NCI-H1694 (cell line): ENCODE data around the gene NABP2.

Experiments
- DNase-seq: peaks from one replicate; lab custom pipeline; 2025; lab: John Stamatoyannopoulos, UW

The NABP2 gene

DNA sequence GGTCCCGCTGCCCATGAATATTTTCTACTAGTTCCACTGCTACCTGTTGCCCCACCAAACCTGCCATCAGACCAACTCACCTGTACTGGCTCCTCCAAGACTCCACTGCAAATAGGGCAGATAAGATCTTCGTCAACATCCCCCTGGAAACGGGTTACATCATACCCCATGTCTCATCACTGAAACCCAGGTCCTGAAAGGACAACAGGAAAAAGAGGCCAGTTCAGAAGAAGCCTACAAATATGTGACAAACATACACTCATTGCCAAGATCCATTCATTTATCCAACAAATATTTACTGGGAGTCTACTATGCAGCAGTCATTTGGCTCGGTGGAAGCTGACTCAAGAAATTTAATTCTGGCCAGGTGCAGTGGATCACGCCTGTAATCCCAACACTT, 10.3 kb upstream of the NABP2 start:
- DNase-seq: no peak

DNA sequence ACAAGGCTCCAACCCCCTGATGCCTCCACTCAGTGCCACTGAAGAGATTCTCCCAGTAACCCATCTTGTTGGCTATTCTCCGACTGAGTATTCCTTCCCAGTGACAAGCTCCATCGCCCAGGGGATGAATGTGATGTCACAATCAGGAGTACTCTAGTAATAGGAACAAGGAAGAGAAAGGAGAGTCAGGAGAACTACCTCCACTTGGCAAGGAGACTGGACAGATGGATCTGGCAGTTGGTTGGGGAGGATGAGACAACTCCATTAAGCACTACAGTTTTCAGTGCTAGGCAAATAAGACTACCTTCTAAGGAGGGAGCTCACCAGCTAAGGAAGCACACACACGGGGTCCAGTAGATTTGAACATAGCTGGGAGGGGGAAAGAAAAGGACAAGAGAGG, 7.7 kb upstream of the NABP2 start:
- no peak for DNase-seq

DNA sequence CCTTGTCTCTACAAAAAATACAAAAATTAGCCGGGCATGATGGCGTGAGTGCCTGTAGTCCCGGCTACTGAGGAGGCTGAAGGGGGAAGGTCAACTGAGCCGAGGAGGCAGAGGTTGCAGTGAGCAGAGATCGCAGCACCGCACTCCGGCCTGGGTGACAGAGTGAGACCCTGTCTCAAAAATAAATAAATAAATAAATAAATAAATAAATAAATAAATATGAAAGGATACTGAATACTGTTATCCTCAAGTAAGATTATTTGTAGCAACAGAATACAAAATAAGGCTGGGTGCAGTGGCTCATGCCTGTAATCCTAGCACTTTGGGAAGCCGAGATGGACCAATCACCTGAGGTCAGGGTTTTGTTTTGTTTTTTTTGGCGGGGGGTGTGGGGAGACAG, 4.3 kb upstream of the NABP2 start:
- no peak for DNase-seq

DNA sequence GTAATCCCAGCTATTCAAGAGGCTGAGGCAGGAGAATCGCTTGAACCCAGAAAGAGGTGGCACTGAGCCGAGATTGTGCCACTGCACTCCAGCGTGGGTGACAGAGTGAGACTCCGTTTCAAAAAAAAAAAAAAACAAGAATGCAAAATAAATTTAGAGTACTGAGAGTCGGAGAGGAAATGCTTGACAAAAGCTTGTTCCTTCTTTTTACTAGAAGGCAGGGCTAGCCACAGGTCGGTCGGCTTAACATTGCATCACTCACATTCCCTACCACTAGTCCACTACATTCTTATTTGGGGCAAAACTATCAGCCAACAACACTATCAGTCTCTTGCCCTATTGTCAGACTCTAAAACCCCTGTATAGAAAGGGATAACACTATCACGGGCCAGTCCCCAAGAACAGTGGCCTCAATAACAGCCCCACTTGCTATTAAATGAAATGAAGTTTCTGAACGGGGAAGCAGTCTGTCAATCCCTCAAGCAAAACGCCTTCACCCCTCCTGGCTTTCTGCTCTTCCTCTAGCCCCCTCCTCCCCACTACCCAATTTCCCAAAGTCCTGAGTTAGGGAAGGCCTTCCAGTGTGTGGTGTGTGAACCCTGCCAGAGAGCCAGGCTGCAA, 3.4 kb upstream of the NABP2 start:
- no peak for DNase-seq

DNA sequence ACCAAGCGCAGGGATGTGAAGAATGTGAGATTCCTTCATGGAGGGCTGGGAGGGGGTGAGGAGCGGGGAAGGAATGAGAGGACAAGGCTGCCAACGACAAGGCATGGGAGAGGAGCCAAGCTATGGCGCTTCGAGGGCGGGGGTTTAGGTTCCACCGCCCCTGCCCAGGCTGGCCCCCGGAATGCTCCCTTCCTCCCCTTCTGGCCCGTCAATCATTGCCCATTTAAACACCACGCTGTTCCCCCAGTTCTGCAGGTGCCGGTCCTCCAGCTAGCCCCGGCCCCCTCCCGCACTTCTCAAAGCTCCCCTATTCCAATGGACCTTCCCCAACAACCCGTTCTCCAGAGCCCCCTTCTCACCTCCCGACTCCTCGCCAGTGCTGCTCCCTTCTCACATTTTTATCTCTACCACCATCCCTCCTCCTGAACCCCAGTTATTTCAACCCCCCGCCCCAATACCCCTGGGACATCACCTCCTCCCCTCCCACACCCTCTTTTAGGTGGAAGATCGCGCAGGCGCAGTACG, 2.8 kb upstream of the NABP2 start:
- DNase-seq: peak; percentile 46

DNA sequence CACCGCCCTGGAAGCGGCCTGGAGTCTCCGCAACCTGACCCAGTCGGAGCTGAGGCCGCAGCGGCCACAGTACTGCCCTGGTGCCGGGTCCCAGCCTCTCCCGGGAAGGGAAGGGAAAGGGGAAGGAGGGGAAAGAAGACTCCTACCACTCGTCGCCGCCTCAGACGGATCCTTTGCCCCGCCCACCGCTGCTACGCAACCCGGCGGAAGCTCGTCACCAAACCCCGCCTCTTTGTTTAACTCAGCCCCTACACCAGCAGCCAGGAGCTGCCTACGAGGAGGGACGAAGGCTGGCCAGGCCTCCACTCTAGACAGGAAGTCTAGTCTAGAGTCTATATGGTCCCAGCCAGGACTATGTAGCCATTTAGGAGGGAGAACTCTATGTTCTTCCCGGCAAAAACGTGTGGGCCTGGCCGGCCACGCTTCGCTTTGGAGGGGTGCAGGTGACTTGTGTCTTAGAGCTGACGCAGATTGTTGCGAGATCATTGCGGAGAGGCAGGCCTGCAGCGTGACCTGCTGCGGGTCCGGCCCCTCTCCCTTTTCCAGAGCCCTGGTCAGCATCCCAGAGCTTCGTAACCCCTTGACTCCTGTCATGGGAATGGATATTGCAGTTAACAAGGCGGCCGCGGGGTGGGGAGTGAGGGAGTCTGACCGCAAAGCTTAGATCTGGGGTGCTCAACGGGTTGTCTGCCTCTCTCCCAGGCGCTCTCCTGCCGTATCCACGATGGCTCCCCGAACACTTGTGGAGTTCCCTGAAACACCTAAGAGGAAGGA, 2.2 kb upstream of the NABP2 start, which contains the start of gene RNF41:
RNF41 (minus strand) TSS at position 166 of the 774 bp plus-strand sequence. CDS start 7,875 bp downstream, outside the sequence.
- DNase-seq: peak; percentile 78

DNA sequence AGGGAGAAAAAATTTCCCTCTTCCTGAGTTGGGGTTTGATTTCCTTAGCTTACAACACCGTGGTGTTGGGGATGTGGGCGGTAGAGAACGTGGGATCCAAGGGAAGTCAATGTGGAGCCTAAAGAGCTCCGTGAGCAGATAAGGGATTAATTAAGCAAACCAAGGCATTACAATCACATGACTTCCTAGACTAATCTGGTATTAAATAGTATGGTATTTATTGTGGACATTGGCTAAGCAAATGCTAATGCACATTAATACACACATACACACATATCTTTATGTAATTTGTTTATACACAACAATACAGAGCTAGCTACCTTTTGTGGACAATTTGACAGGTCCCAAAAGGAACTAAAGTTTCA, 1.6 kb upstream of the NABP2 start:
- DNase-seq: no peak

DNA sequence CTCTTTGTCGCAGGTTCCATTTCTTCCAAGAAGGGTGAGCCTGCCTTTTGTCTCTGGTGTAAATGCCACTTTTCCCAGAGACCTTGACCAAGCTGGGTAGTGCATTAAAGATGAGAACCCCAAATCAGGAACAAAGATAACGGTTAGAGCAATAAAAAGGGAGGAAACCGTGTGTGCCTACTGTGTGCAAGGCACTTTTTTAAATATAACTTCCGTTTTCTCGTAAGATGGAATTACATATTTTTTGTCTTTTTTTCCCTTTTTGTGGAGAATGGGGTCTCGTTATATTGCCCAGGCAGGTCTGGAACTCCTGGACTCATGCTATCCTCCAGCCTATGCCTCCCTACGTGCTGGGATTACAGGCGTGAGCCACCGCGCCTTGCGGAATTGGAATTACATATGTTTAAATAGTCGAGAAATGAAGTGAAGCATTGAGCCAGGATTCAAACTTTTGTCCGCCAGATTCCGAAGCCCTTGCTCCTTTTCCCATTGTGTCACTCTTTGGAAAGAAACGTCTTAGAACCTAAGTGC, 506 bp upstream of the NABP2 start:
- no peak for DNase-seq

DNA sequence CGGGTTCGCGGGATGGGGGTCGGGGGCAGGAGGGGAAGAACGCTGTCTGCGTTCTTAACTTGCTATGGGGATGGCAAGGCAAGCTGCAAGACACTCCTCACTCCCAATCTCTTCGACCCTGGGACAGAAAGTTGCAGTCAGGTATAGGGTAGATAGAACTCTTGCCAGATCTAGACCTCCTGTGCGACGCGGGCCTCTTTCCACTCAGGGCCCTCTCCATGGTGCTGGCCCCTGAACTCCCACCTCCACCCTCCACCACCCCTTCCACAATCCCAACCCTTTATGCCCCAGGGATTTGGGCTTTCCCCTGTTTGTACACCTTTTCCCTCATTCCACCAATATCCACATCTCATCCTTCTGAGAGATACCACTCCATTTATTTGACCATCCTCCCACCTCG, 812 bp downstream of the NABP2 start:
- DNase-seq: no peak

DNA sequence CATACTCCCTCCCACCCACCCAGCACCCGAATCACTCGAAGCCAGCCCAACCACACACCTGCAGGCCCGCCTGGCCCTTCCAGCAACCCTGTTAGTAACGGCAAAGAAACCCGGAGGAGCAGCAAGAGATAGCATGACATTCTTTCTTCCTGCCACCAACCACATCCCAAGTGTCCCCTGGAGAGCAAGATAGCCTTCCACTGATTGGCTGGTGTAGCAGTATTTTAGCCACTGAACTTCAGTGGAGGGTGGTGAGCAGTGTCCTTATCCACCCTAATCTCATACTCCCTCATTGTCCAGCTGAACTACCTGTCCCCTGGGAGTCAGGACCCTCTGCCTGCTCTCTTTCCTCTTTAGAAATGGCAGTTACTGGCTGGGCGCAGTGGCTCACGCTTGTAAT, 4.9 kb downstream of the NABP2 start:
- no peak for DNase-seq

DNA sequence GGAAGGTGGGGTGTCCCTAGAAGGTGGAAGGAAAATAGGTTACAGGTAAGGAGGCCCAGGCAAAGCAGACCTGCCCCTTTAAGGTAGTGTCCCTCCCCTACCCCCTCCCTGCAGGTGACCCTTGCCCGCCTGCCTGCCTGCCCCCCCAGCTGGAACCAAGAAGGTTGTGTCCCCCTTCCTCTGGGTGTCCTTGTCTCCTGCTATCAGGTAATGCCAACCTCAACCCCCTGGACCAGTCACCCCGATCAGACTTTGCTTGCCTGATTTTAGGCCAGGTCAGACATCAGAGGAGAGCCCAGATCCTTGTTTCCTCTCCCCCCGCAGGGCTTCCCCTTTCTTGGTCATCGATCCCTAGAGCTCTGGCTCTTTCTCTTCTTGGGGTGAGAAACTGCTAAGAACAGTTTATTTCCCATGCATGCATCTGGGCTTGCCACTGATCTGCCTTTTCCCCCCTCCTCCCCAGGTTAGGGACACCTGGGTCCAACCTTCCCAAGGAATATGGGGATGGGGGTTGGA, 5.8 kb downstream of the NABP2 start, which contains the start of gene SLC39A5:
SLC39A5 (plus strand) TSS at position 136 of the 516 bp plus-strand sequence. CDS start 1,224 bp downstream, outside the sequence.
- no peak for DNase-seq

DNA sequence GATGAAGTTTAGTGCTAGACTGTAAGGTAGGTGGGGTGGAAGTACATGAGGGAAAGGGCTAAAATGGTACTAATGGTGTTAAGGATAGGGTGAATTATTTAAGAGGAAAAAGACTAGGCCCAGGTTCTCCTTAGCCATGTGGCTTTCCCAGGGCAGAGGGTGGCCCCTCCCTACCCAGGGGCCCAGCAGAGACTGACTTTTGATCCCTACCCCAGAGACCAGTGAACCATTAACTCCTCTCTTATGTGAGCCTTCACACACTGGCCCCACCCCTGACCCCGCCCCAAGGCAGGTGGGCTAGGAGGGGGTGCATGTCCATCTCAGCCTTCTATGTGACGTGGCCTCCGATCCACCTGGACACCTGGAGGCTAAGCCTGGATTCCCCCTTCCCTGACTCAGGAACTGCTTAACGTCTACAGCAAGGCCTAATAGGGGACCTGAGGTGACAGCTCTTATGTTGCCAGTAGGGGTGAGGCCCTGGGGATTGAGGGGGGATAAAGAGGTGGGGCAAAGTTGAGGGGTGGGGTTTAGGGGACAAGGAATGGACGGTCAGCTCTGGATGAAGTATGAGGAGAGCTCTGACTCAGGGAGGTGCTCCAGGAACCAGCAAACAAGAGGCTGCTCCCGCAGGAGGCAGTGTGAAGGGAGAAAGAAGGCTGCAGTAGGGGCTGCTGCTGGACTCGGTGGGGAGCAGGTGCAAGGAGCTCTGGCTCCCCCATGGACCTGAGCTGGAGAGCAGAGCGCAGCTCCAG, 6.5 kb downstream of the NABP2 start:
- DNase-seq: no peak

DNA sequence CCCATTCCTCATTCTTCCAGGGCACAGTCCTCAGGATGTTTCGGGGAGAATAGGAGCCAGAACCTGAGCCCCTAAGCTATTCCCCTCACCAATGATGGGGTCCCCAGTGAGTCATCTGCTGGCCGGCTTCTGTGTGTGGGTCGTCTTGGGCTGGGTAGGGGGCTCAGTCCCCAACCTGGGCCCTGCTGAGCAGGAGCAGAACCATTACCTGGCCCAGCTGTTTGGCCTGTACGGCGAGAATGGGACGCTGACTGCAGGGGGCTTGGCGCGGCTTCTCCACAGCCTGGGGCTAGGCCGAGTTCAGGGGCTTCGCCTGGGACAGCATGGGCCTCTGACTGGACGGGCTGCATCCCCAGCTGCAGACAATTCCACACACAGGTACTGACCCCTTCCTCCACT, 7.0 kb downstream of the NABP2 start:
- no peak for DNase-seq

DNA sequence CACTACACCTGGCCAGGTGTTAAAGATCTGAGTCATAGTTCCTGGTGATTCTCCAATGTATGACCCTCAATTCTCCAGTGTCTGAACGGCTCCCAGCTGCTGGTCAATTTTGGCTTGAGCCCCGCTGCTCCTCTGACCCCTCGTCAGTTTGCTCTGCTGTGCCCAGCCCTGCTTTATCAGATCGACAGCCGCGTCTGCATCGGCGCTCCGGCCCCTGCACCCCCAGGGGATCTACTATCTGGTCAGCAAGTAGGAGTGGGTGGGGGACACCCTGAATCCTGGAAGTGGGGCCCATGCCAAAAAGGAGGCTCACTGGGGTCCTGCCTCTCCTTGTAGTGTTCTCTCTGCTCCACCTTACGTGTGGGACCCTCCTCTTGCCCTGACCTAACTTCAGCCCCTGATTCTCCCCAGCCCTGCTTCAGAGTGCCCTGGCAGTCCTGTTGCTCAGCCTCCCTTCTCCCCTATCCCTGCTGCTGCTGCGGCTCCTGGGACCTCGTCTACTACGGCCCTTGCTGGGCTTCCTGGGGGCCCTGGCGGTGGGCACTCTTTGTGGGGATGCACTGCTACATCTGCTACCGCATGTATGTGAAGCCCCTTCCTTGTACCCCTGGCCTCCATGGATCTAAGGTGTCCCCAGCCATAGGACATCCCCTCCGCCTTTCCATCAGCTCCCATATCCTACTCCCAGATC, 10.7 kb downstream of the NABP2 start:
- DNase-seq: no peak

DNA sequence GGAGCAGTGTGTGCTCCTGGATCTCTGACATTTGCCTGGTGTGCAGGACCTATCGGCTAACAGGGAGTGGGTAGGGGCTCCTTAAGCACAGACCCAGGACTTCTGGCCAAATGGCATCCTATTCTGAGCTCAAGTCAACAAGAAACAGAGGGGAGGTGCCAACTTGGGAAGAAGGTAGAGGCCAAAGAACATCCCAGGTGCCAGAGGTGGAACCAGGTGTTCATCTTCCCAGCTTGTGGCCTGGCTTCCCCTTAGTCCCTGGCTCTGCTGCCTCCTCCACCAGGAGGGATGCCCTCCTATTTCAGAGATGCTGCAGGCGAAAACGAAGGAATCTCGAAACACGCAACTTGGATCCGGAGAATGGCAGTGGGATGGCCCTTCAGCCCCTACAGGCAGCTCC, 11.9 kb downstream of the NABP2 start:
- no peak for DNase-seq

DNA sequence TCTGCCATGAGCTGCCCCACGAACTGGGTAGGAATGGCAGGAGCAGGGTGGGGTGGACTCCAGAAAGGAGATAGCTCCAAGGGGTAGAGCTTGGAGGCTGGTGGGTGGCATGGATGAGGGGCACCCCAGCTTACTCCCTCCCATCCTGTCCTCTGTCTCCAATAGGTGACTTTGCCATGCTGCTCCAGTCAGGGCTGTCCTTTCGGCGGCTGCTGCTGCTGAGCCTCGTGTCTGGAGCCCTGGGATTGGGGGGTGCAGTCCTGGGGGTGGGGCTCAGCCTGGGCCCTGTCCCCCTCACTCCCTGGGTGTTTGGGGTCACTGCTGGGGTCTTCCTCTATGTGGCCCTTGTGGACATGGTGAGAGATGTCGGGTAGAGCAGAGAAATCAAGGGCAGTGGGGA, 12.8 kb downstream of the NABP2 start:
- DNase-seq: no peak

DNA sequence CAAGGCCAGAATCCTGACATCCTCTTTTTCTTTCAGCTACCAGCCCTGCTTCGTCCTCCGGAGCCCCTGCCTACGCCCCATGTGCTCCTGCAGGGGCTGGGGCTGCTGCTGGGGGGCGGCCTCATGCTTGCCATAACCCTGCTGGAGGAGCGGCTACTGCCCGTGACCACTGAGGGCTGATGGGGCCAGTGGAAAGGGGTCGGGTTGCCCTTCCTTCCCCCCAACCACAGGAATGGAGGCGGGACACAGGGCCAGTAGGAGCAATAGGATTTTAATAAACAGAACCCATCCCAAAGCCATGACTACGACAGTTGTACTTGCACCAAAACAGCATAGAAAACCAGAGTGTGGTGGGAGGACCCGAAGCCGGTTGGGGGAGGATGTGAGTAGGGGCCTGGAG, 13.4 kb downstream of the NABP2 start:
- DNase-seq: no peak

DNA sequence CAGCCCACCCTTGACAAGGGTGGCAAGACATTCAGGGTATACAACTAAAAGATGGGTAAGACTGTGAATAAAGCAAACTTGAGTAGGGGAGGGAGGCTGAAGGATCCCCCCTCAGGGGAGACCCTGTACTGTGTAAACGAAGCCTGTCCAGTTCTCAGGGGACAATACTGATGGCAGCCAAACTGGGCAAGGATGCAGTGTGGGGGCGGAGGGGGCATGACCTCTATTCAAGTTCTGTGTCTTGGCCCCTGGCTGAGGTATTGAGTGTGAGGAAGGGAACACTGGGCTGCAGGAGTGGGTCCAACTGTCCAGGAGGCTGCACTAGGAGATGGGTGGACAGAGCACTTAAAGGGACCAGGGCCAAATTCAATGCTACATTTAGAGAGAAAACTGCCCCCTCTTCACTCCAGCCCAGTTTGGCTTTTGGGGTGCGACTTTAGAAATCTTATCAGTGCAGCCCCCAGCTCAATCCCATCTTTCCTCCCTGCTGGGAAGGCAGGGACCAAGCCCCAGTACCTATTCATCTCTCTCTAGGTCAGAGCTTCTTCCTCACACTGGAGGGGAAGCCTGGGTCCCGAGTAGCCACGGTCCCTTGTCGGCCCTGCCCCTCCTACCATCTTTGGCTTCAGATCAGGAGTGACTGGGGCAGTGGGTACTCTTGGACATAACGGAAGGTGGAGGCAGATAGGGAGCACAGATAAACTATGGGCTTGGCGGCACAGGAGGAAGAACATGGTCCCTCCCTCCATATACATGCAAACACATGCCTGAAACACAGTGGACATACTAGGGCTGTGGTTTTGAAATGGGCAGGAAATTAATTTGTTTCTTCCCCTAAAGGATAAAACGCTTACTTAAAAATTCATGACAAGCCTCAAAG, 17.5 kb downstream of the NABP2 start:
- DNase-seq: no peak

DNA sequence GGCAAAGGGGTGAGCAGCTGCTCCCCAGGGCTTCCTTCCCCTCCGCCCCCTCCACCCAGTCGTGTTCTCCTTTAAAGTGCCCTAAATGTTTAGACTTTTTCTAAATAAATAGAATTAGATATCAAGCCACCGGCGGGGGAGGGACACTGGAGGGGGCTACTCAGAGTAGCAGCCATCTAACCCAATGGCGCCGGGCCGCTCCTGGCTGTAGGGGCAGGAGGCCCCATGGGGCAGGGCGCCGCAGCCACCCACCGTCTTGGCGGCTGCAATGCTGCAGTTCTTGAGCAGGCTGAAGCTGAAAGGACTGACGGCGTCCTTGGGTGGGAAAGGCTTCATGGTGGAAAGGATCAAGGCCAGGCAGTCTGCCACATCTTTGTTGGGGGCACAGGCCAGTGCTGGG, 18.8 kb downstream of the NABP2 start:
- no peak for DNase-seq

DNA sequence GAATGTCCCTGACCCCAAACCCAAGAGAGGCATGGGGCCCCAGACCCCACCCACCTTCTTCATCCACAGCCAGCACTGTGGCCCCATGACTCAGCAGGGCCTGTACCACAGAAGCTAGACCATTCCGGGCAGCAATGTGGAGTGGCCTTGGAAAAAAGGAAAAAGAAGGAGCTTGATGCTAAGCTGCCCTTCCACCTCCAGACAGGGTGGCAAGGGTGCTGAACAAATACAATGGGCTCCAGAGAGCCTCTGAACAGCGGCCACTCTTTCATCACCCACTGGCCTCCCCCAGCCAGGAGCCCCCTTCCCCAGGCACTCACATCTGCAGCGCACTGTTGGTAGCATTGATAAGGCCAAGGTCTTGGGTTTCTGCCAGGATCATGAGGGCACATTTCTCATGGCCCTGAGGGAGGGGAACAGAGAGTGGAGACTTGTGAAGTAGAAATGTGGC, 19.6 kb downstream of the NABP2 start:
- DNase-seq: no peak

DNA sequence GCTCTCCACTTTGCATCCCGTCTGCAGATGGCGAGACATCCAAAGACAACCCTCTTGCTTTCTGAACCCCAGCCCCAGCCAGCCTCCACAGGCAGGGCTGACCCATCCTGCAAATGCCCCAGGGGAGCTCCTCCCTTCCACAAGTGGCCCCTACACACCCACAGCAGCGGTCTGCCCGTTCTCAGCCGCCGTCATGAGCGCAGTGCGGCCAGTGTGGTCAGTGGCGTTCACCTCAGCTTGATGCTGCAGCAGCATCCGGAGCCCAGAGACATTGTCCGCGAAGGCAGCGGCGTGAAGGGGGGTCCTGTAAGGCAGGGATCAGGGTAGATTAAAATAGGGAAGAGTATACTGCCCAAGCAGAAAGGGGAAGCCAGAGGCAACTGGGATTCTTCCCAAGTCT, 20.4 kb downstream of the NABP2 start:
- no peak for DNase-seq
